IMR-90 (cell line): ENCODE data around the gene OR5B2. TPM values are rescaled to one million over a fixed set of nuclear protein-coding genes. Genes with fewer than 3 reads are reported as not detected.
A peak's percentile ranks its signal among the peaks of the same experiment; 100 is the strongest.

ENCODE experiments used
- ATAC-seq: fragments of 200-7000 bp; cut with Tn5 transposase; 2 replicates; pipeline ENCODE4 v1.9.1; 2020; ENCODE audit warnings: low read depth, mild to moderate bottlenecking, moderate library complexity
- BruUV-seq: library from RNA; stranded (reverse); fragments of 400-500 nt; replicated peaks from 2 replicates; lab custom pipeline; 2021; lab: Mats Ljungman, UMichigan
- CTCF ChIA-PET: fragments of 300-600 bp; formaldehyde crosslinking; extraction: SDS; loops from one replicate; lab custom pipeline; 2021; ENCODE audit warnings: antibody characterized with exemption; lab: Yijun Ruan, JAX
- POLR2A ChIA-PET: fragments of 300-600 bp; sonication (Branson Sonifier 250); formaldehyde crosslinking; loops from one replicate; lab custom pipeline; 2022; ENCODE audit warnings: antibody characterized with exemption; ENCODE audit not compliant: unreplicated experiment; lab: Charles Lee
- DNase-seq: peaks from one replicate; pipeline ENCODE4 v3.0.0; 2013
- H2AFZ ChIP-seq: replicated peaks from 2 replicates; pipeline ENCODE3; 2013; ENCODE audit warnings: low read length, mild to moderate bottlenecking; ENCODE audit not compliant: poor library complexity
- H2AK5ac ChIP-seq: 2 replicates; pipeline ENCODE4 v1.6.1; 2013; ENCODE audit warnings: low read depth, low read length, inconsistent platforms
- H2AK9ac ChIP-seq: replicated peaks from 2 replicates; pipeline ENCODE3; 2013; ENCODE audit warnings: mild to moderate bottlenecking, low read depth, low read length, moderate library complexity; ENCODE audit not compliant: poor library complexity
- H2BK120ac ChIP-seq: 2 replicates; pipeline ENCODE4 v1.6.1; 2013; ENCODE audit warnings: low read depth, low read length, inconsistent platforms
- H2BK15ac ChIP-seq: 3 replicates; pipeline ENCODE4 v1.6.1; 2013; ENCODE audit warnings: low read depth, low read length, inconsistent platforms
- H2BK20ac ChIP-seq: 2 replicates; pipeline ENCODE4 v1.6.1; 2013; ENCODE audit warnings: low read depth, mild to moderate bottlenecking, inconsistent platforms, low read length, moderate library complexity
- H2BK5ac ChIP-seq: 2 replicates; pipeline ENCODE4 v1.6.1; 2013; ENCODE audit warnings: mild to moderate bottlenecking, low read depth, low read length, inconsistent platforms; ENCODE audit not compliant: poor library complexity, severe bottlenecking
- H3K14ac ChIP-seq: replicated peaks from 2 replicates; pipeline ENCODE4 v1.6.1; 2013; ENCODE audit warnings: low read depth, low read length, inconsistent platforms
- H3K18ac ChIP-seq: 2 replicates; pipeline ENCODE4 v1.6.1; 2013; ENCODE audit warnings: low read depth, low read length, control low read depth
- H3K23ac ChIP-seq: 2 replicates; pipeline ENCODE4 v1.6.1; 2013; ENCODE audit warnings: low read depth, low read length, inconsistent platforms
- H3K27ac ChIP-seq: 2 replicates; pipeline ENCODE4 v1.5.1; 2013; ENCODE audit warnings: mild to moderate bottlenecking, control low read depth, low read length; ENCODE audit not compliant: insufficient read depth
- H3K27me3 ChIP-seq: 2 replicates; pipeline ENCODE4 v1.6.1; 2013; ENCODE audit warnings: low read length; ENCODE audit not compliant: control insufficient read depth, insufficient read depth
- H3K36me3 ChIP-seq: 2 replicates; pipeline ENCODE4 v1.6.1; 2013; ENCODE audit warnings: low read length, mixed read lengths; ENCODE audit not compliant: control insufficient read depth, insufficient read depth
- H3K4ac ChIP-seq: 2 replicates; pipeline ENCODE4 v1.6.1; 2013; ENCODE audit warnings: low read depth, low read length, inconsistent platforms
- H3K4me1 ChIP-seq: 2 replicates; pipeline ENCODE4 v1.6.1; 2013; ENCODE audit warnings: low read length, mixed read lengths; ENCODE audit not compliant: control insufficient read depth, insufficient read depth
- H3K4me2 ChIP-seq: 2 replicates; pipeline ENCODE4 v1.6.1; 2013; ENCODE audit warnings: low read depth, mild to moderate bottlenecking, control low read depth, low read length, moderate library complexity
- H3K4me3 ChIP-seq: 2 replicates; pipeline ENCODE4 v1.5.1; 2013; ENCODE audit warnings: low read depth, mild to moderate bottlenecking, control low read depth, low read length, moderate library complexity; ENCODE audit not compliant: insufficient read depth
- H3K56ac ChIP-seq: 2 replicates; pipeline ENCODE4 v1.6.1; 2013; ENCODE audit warnings: low read length, inconsistent platforms; ENCODE audit not compliant: insufficient read depth; ENCODE audit errors: extremely low read depth
- H3K79me1 ChIP-seq, 2 experiments: 2 replicates each; pipeline ENCODE4 v1.6.1; 2013; ENCODE audit warnings: low read length in 2 of 2, inconsistent platforms in 1 of 2, low read depth in 1 of 2
- H3K9ac ChIP-seq: 2 replicates; pipeline ENCODE4 v1.6.1; 2013; ENCODE audit warnings: low read depth, low read length, control low read depth
- H3K9me1 ChIP-seq: 2 replicates; pipeline ENCODE4 v1.6.1; 2013; ENCODE audit warnings: low read length, inconsistent platforms; ENCODE audit not compliant: insufficient read depth
- H3K9me3 ChIP-seq: 2 replicates; pipeline ENCODE4 v1.6.1; 2013; ENCODE audit warnings: low read length; ENCODE audit not compliant: control insufficient read depth, insufficient read depth
- H4K20me1 ChIP-seq: 2 replicates; pipeline ENCODE4 v1.6.1; 2013; ENCODE audit warnings: low read length, inconsistent platforms; ENCODE audit not compliant: insufficient read depth
- H4K5ac ChIP-seq: 2 replicates; pipeline ENCODE4 v1.6.1; 2013; ENCODE audit warnings: mild to moderate bottlenecking, low read depth, low read length, control low read depth
- H4K8ac ChIP-seq, 2 experiments: 2 replicates each; pipeline ENCODE4 v1.6.1; 2013; ENCODE audit warnings: low read depth in 2 of 2, low read length in 2 of 2, control low read depth in 1 of 2, inconsistent platforms in 1 of 2
- H4K91ac ChIP-seq: 2 replicates; pipeline ENCODE4 v1.6.1; 2013; ENCODE audit warnings: low read depth, low read length, inconsistent platforms; ENCODE audit not compliant: insufficient read depth
- BHLHE40 ChIP-seq: fragments of 150-350 bp; IDR thresholded peaks from 2 replicates; pipeline ENCODE4 v1.6.1; 2016; ENCODE audit warnings: mild to moderate bottlenecking, low read depth, low read length
- CHD1 ChIP-seq: IDR thresholded peaks from 2 replicates; pipeline ENCODE4 v1.6.1; 2012; ENCODE audit warnings: low read depth, low read length, improper control_type of control experiment
- FOS ChIP-seq: fragments of 150-350 bp; IDR thresholded peaks from 2 replicates; pipeline ENCODE4 v1.6.1; 2016; ENCODE audit warnings: low read depth, low read length
- MAFK ChIP-seq: IDR thresholded peaks from 2 replicates; pipeline ENCODE4 v1.6.1; 2012; ENCODE audit warnings: low read depth, low read length, improper control_type of control experiment
- NFE2L2 ChIP-seq: fragments of 150-350 bp; IDR thresholded peaks from 2 replicates; pipeline ENCODE4 v1.6.1; 2016; ENCODE audit warnings: low read depth, mild to moderate bottlenecking, low read length
- SMC3 ChIP-seq: fragments of 150-350 bp; IDR thresholded peaks from 2 replicates; pipeline ENCODE4 v1.6.1; 2016; ENCODE audit warnings: low read depth, mild to moderate bottlenecking, antibody characterized with exemption, low read length, moderate library complexity
- WGBS, 2 experiments: methylation state at CpG; one replicate each; pipeline versions ENCODE4 v1.1.5 to v1.1.7; 2013; ENCODE audit warnings: missing lambda C conversion rate in 2 of 2; ENCODE audit not compliant: insufficient read length in 1 of 2; ENCODE audit errors: extremely low coverage in 2 of 2; 5-methylcytosine and 5-hydroxymethylcytosine counted together
- dilution Hi-C: fragments of 300-500 bp; cut with HindIII; formaldehyde crosslinking; loops from one replicate; pipeline ENCODE4 v1.14.3; 2018; ENCODE audit warnings: low sequenced_read_pairs; ENCODE audit not compliant: unreplicated experiment
- in situ Hi-C: fragments of 300-500 bp; cut with MboI; formaldehyde crosslinking; loops from 3 replicates; pipeline ENCODE4 v1.14.3; 2019; ENCODE audit warnings: low sequenced_read_pairs, inconsistent platforms, mixed read lengths
- intact Hi-C: fragments of 100-400 bp; cut with micrococcal nuclease; formaldehyde crosslinking; loops from 2 replicates; pipeline ENCODE4 v1.10.0; 2022
- polyA plus RNA-seq, 3 experiments: library from polyadenylated mRNA; depleted of rRNA; stranded (reverse); fragments of >200 nt; gene quantifications; 2 replicates each; pipeline ENCODE4 v1.2.3, GENCODE V29; 2012; ENCODE audit warnings: low replicate concordance in 1 of 3
- total RNA-seq: library from RNA; depleted of rRNA; stranded (reverse); fragments of >200 nt; gene quantifications from 2 replicates; pipeline ENCODE4 v1.2.3, GENCODE V29; 2012
- TF ChIP-seq, protein P1 (sequence below): conservative IDR thresholded peaks from 2 replicates; pipeline ENCODE4 v1.5.1; 2012; ENCODE audit warnings: mild to moderate bottlenecking, low read depth, low read length, improper control_type of control experiment
- TF ChIP-seq, protein P2 (sequence below): fragments of 150-350 bp; IDR thresholded peaks from 2 replicates; pipeline ENCODE4 v1.6.1; 2016; ENCODE audit warnings: low read depth, mild to moderate bottlenecking, low read length, moderate library complexity, borderline replicate concordance

OR5B2 gene
- total and polyA plus RNA-seq, 2 of the 4 experiments (the other 2 are of a cell fraction): not detected

DNA sequence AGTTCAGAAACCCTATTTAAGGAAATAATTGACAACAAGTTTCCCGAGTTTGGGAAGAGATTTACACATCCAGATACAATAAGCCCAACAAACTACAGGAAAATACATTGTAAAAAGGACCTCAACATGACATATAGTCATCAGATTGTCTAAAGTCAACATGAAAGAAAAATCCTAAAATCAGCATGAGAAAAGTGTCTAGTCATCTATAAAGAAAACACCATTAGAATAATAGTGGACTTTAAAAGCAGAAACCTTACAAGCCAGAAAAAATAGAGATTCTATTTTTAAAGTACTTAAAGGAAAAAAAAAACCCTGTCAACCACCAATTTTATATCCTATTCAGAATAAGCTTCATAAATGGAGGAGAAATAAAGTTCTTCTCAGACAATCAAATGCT is 1.4 kb upstream of the OR5B2 start:
- intact Hi-C loops: no loop called here
- no CpG with 5 or more reads among the region's 1 CpG for WGBS, 2 experiments
- H3K9me1 ChIP-seq: no peaks in the 10 kb centered on the region
- H3K27me3 ChIP-seq: no peaks in the 10 kb centered on the region
- no peak for ATAC-seq
- in situ Hi-C loops: no loop called here
- H3K36me3 ChIP-seq: no peaks in the 10 kb centered on the region
- H3K27ac ChIP-seq: no peak overlapping the region
- H4K20me1 ChIP-seq: no peaks in the 10 kb centered on the region
- DNase-seq: no peak
- no peak overlapping the region for H3K9ac ChIP-seq
- H4K91ac ChIP-seq: no peak overlapping the region
- H2BK5ac ChIP-seq: no peak overlapping the region
- no peak overlapping the region for H3K4me2 ChIP-seq
- H2BK15ac ChIP-seq: no peak overlapping the region
- H4K8ac ChIP-seq: no peak overlapping the region
- BruUV-seq: no TSS peak
- no peak overlapping the region for H3K4me3 ChIP-seq
- no peak overlapping the region for H3K14ac ChIP-seq
- H2BK120ac ChIP-seq: no peak overlapping the region
- no peak overlapping the region for H2AK5ac ChIP-seq
- ChIA-PET POLR2A (no interaction called here), CTCF (no interaction called here)
- H3K18ac ChIP-seq: no peak overlapping the region
- no peaks in the 10 kb centered on the region for H3K4me1 ChIP-seq
- no peak overlapping the region for H2BK20ac ChIP-seq
- H3K4ac ChIP-seq: no peak overlapping the region
- no peak overlapping the region for H2AK9ac ChIP-seq
- dilution Hi-C loops: no loop called here
- H4K5ac ChIP-seq: no peak overlapping the region
- no peaks in the 10 kb centered on the region for H3K79me1 ChIP-seq
- H2AFZ ChIP-seq: no peak overlapping the region
- no peaks in the 10 kb centered on the region for H3K9me3 ChIP-seq
- no peak overlapping the region for H3K56ac ChIP-seq
- TF ChIP-seq FOS (no peak), SMC3 (no peak), MAFK (peak; percentile 58), CHD1 (no peak), BHLHE40 (no peak), NFE2L2 (0 out of 2 replicates have a peak, but pooled peaks have one; percentile 26)
- TF ChIP-seq, protein P1, sequence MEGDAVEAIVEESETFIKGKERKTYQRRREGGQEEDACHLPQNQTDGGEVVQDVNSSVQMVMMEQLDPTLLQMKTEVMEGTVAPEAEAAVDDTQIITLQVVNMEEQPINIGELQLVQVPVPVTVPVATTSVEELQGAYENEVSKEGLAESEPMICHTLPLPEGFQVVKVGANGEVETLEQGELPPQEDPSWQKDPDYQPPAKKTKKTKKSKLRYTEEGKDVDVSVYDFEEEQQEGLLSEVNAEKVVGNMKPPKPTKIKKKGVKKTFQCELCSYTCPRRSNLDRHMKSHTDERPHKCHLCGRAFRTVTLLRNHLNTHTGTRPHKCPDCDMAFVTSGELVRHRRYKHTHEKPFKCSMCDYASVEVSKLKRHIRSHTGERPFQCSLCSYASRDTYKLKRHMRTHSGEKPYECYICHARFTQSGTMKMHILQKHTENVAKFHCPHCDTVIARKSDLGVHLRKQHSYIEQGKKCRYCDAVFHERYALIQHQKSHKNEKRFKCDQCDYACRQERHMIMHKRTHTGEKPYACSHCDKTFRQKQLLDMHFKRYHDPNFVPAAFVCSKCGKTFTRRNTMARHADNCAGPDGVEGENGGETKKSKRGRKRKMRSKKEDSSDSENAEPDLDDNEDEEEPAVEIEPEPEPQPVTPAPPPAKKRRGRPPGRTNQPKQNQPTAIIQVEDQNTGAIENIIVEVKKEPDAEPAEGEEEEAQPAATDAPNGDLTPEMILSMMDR: no peak
- TF ChIP-seq, protein P2, sequence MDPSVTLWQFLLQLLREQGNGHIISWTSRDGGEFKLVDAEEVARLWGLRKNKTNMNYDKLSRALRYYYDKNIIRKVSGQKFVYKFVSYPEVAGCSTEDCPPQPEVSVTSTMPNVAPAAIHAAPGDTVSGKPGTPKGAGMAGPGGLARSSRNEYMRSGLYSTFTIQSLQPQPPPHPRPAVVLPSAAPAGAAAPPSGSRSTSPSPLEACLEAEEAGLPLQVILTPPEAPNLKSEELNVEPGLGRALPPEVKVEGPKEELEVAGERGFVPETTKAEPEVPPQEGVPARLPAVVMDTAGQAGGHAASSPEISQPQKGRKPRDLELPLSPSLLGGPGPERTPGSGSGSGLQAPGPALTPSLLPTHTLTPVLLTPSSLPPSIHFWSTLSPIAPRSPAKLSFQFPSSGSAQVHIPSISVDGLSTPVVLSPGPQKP: no peak
- no peak overlapping the region for H3K23ac ChIP-seq
